ENCODE results near the gene LENEP.

- TF ChIP-seq CTCF (IDR thresholded peaks at IDR 0.05; ENCODE audit: insufficient read depth, low read depth, low read length) (no peak), EZH2 (IDR thresholded peaks at IDR 0.05; ENCODE audit: insufficient read depth, low read length) (no peak)
Measured at GRCh38 chr1:154963643-154964042, 29.7 kb upstream of the LENEP start.
